ENCODE results near the gene POLQ. TPM values are rescaled to one million over a fixed set of nuclear protein-coding genes. Genes with fewer than 3 reads are reported as not detected.
"Not testable (repeated sequence)": the region's sequence is repeated elsewhere in the genome, so short reads cannot be mapped to it uniquely, and the experiment has no call there.

The POLQ gene
- total RNA-seq, 1 donor from 2014 or later = 1.2 TPM

- Mint-ChIP-seq H3K9me3 (ENCODE audit: unreplicated experiment) (no peaks in the 10 kb centered on the region), H3K4me1 (ENCODE audit: unreplicated experiment) (no peaks in the 10 kb centered on the region), H3K4me3 (ENCODE audit: unreplicated experiment) (no peak overlapping the region), H3K36me3 (ENCODE audit: unreplicated experiment) (no peaks in the 10 kb centered on the region), H3K27ac (ENCODE audit: unreplicated experiment) (no peak overlapping the region), H3K27me3 (ENCODE audit: unreplicated experiment) (no peaks in the 10 kb centered on the region)
- TF ChIP-seq CTCF (IDR thresholded peaks at IDR 0.05) = no peak
- DNase-seq (ENCODE audit: extremely low spot score, unreplicated experiment) = no peak
These were observed 130.9 kb downstream of the POLQ start for GRCh38 chr3:121414924-121415323.

GRCh38 chr3:121411523-121411922 lies 134.3 kb downstream of the POLQ start:
- H3K27ac Mint-ChIP-seq (ENCODE audit: unreplicated experiment) = no peak overlapping the region
- no peaks in the 10 kb centered on the region for H3K27me3 Mint-ChIP-seq (ENCODE audit: unreplicated experiment)
- no peaks in the 10 kb centered on the region for H3K4me1 Mint-ChIP-seq (ENCODE audit: unreplicated experiment)
- H3K36me3 Mint-ChIP-seq (ENCODE audit: unreplicated experiment) = no peaks in the 10 kb centered on the region
- TF ChIP-seq CTCF (IDR thresholded peaks at IDR 0.05) = no peak
- H3K9me3 Mint-ChIP-seq (ENCODE audit: unreplicated experiment) = no peaks in the 10 kb centered on the region
- DNase-seq (ENCODE audit: extremely low spot score, unreplicated experiment) = no peak
- no peak overlapping the region for H3K4me3 Mint-ChIP-seq (ENCODE audit: unreplicated experiment)

GRCh38 chr3:121405631-121406030 lies 140.2 kb downstream of the POLQ start:
- H3K36me3 Mint-ChIP-seq (ENCODE audit: unreplicated experiment) = no peaks in the 10 kb centered on the region
- no peaks in the 10 kb centered on the region for H3K9me3 Mint-ChIP-seq (ENCODE audit: unreplicated experiment)
- DNase-seq (ENCODE audit: extremely low spot score, unreplicated experiment) = no peak
- TF ChIP-seq CTCF (IDR thresholded peaks at IDR 0.05) = no peak
- no peak overlapping the region for H3K4me3 Mint-ChIP-seq (ENCODE audit: unreplicated experiment)
- H3K4me1 Mint-ChIP-seq (ENCODE audit: unreplicated experiment) = no peaks in the 10 kb centered on the region
- H3K27ac Mint-ChIP-seq (ENCODE audit: unreplicated experiment) = no peak overlapping the region
- peaks cover 2% of the 10 kb centered on the region for H3K27me3 Mint-ChIP-seq (ENCODE audit: unreplicated experiment)

- no peaks in the 10 kb centered on the region for H3K27me3 Mint-ChIP-seq (ENCODE audit: unreplicated experiment)
- no peak overlapping the region for H3K4me3 Mint-ChIP-seq (ENCODE audit: unreplicated experiment)
- no peaks in the 10 kb centered on the region for H3K9me3 Mint-ChIP-seq (ENCODE audit: unreplicated experiment)
- no peak for TF ChIP-seq CTCF (IDR thresholded peaks at IDR 0.05)
- DNase-seq (ENCODE audit: extremely low spot score, unreplicated experiment) = no peak
- H3K27ac Mint-ChIP-seq (ENCODE audit: unreplicated experiment) = no peak overlapping the region
- H3K36me3 Mint-ChIP-seq (ENCODE audit: unreplicated experiment) = no peaks in the 10 kb centered on the region
- no peaks in the 10 kb centered on the region for H3K4me1 Mint-ChIP-seq (ENCODE audit: unreplicated experiment)
These were observed 146.0 kb downstream of the POLQ start for GRCh38 chr3:121399820-121400219.

GRCh38 chr3:121398051-121398450 lies 147.7 kb downstream of the POLQ start:
- not testable (repeated sequence) for H3K36me3 Mint-ChIP-seq (ENCODE audit: unreplicated experiment); H3K27me3 Mint-ChIP-seq (ENCODE audit: unreplicated experiment); H3K4me3 Mint-ChIP-seq (ENCODE audit: unreplicated experiment); H3K4me1 Mint-ChIP-seq (ENCODE audit: unreplicated experiment); H3K27ac Mint-ChIP-seq (ENCODE audit: unreplicated experiment); DNase-seq (ENCODE audit: extremely low spot score, unreplicated experiment); H3K9me3 Mint-ChIP-seq (ENCODE audit: unreplicated experiment)

- not testable (repeated sequence) for H3K4me1 Mint-ChIP-seq (ENCODE audit: unreplicated experiment); H3K36me3 Mint-ChIP-seq (ENCODE audit: unreplicated experiment); H3K9me3 Mint-ChIP-seq (ENCODE audit: unreplicated experiment); H3K4me3 Mint-ChIP-seq (ENCODE audit: unreplicated experiment); H3K27me3 Mint-ChIP-seq (ENCODE audit: unreplicated experiment); H3K27ac Mint-ChIP-seq (ENCODE audit: unreplicated experiment); DNase-seq (ENCODE audit: extremely low spot score, unreplicated experiment)
These were observed 149.8 kb downstream of the POLQ start for GRCh38 chr3:121395967-121396366.

GRCh38 chr3:121388308-121388707 lies 157.5 kb downstream of the POLQ start:
- H3K36me3 Mint-ChIP-seq (ENCODE audit: unreplicated experiment); H3K9me3 Mint-ChIP-seq (ENCODE audit: unreplicated experiment); H3K27me3 Mint-ChIP-seq (ENCODE audit: unreplicated experiment); DNase-seq (ENCODE audit: extremely low spot score, unreplicated experiment); H3K4me3 Mint-ChIP-seq (ENCODE audit: unreplicated experiment); H3K4me1 Mint-ChIP-seq (ENCODE audit: unreplicated experiment); H3K27ac Mint-ChIP-seq (ENCODE audit: unreplicated experiment): not testable (repeated sequence)
